ENCODE results near the gene DCLRE1B.

Gene DCLRE1B

GRCh38 chr1:113857776-113858175 is 47.4 kb upstream of the DCLRE1B start:
- Histone ChIP-seq H3K27ac (ENCODE audit: low read depth, low read length) (peak overlapping the region; percentile 69), H3F3A (ENCODE audit: insufficient read depth) (peaks cover 26% of the 10 kb centered on the region), H3K9me3 (ENCODE audit: insufficient read depth, low read length) (no peaks in the 10 kb centered on the region), H3K4me2 (ENCODE audit: low read depth, low read length, poor library complexity, severe bottlenecking) (peak overlapping the region; percentile 40), H3K4me3 (ENCODE audit: insufficient read depth, low read length, poor library complexity, severe bottlenecking) (no peak overlapping the region), H3K9ac (ENCODE audit: low read length) (0 out of 2 replicates have a peak overlapping the region, but pooled peaks have one; percentile 7), H3K9me2 (replicated peaks; ENCODE audit: insufficient read depth, low read length) (no peaks in the 10 kb centered on the region), H2AFZ (ENCODE audit: low read depth, low read length, severe bottlenecking) (no peak overlapping the region), H3K79me2 (ENCODE audit: insufficient read depth, low read length) (peaks cover 13% of the 10 kb centered on the region), H4K20me1 (ENCODE audit: low read depth, low read length) (no peaks in the 10 kb centered on the region), H3K27me3 (ENCODE audit: low read length) (no peaks in the 10 kb centered on the region), H3K36me3 (ENCODE audit: low read length) (peaks cover 24% of the 10 kb centered on the region)
- TF ChIP-seq EZH2phosphoT487 (conservative IDR thresholded peaks at IDR 0.05; ENCODE audit: low read length) (no peak), CTCF (IDR thresholded peaks at IDR 0.05; ENCODE audit: insufficient read depth, low read length, poor library complexity, severe bottlenecking) (no peak)

- Histone ChIP-seq H3F3A (ENCODE audit: insufficient read depth) (peaks cover 26% of the 10 kb centered on the region), H4K20me1 (ENCODE audit: low read depth, low read length) (no peaks in the 10 kb centered on the region), H3K9me2 (replicated peaks; ENCODE audit: insufficient read depth, low read length) (no peaks in the 10 kb centered on the region), H3K4me3 (ENCODE audit: insufficient read depth, low read length, poor library complexity, severe bottlenecking) (no peak overlapping the region), H3K9ac (ENCODE audit: low read length) (peak overlapping the region; percentile 7; the same call in 1 of the 2 replicates), H3K4me2 (ENCODE audit: low read depth, low read length, poor library complexity, severe bottlenecking) (peak overlapping the region; percentile 59), H3K27me3 (ENCODE audit: low read length) (no peaks in the 10 kb centered on the region), H3K79me2 (ENCODE audit: insufficient read depth, low read length) (peaks cover 13% of the 10 kb centered on the region), H2AFZ (ENCODE audit: low read depth, low read length, severe bottlenecking) (no peak overlapping the region), H3K27ac (ENCODE audit: low read depth, low read length) (peak overlapping the region; percentile 69), H3K36me3 (ENCODE audit: low read length) (peaks cover 24% of the 10 kb centered on the region), H3K9me3 (ENCODE audit: insufficient read depth, low read length) (no peaks in the 10 kb centered on the region)
- TF ChIP-seq EZH2phosphoT487 (conservative IDR thresholded peaks at IDR 0.05; ENCODE audit: low read length) (no peak), CTCF (IDR thresholded peaks at IDR 0.05; ENCODE audit: insufficient read depth, low read length, poor library complexity, severe bottlenecking) (no peak)
Measured at GRCh38 chr1:113858418-113858817, 46.7 kb upstream of the DCLRE1B start.

GRCh38 chr1:113858982-113859381 is 46.1 kb upstream of the DCLRE1B start:
- Histone ChIP-seq H4K20me1 (ENCODE audit: low read depth, low read length) (no peaks in the 10 kb centered on the region), H3K9ac (ENCODE audit: low read length) (peak overlapping the region; percentile 7; the same call in 1 of the 2 replicates), H3K4me2 (ENCODE audit: low read depth, low read length, poor library complexity, severe bottlenecking) (peak overlapping the region; percentile 59), H3K27me3 (ENCODE audit: low read length) (no peaks in the 10 kb centered on the region), H2AFZ (ENCODE audit: low read depth, low read length, severe bottlenecking) (no peak overlapping the region), H3F3A (ENCODE audit: insufficient read depth) (peaks cover 26% of the 10 kb centered on the region), H3K36me3 (ENCODE audit: low read length) (peaks cover 24% of the 10 kb centered on the region), H3K9me2 (replicated peaks; ENCODE audit: insufficient read depth, low read length) (no peaks in the 10 kb centered on the region), H3K4me3 (ENCODE audit: insufficient read depth, low read length, poor library complexity, severe bottlenecking) (no peak overlapping the region), H3K9me3 (ENCODE audit: insufficient read depth, low read length) (no peaks in the 10 kb centered on the region), H3K27ac (ENCODE audit: low read depth, low read length) (peak overlapping the region; percentile 69), H3K79me2 (ENCODE audit: insufficient read depth, low read length) (peaks cover 13% of the 10 kb centered on the region)
- no peak for TF ChIP-seq EZH2phosphoT487 (conservative IDR thresholded peaks at IDR 0.05; ENCODE audit: low read length)
- no peak for TF ChIP-seq CTCF (IDR thresholded peaks at IDR 0.05; ENCODE audit: insufficient read depth, low read length, poor library complexity, severe bottlenecking)
